ENCODE results near the gene RYR3.

Gene RYR3

DNA sequence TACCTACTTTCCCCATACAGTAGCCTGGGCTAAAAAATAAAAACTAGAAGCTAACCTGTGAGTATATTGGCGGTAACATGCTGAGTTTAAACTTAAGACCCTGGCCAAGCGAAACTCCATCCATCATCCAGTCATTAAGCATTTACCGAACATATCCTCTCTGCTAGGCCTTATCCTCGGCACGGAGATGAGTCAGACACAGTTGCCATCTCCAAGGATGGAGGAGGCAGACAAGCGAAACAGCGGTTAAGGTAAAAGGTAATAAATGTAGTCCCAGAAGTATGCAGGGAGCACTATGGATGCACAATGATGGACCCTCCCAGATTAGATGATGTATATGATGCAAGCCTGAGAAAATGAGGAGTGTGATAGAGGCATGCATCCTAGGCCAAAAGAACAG, 143.6 kb downstream of the RYR3 start:
- no peak for DNase-seq

DNA sequence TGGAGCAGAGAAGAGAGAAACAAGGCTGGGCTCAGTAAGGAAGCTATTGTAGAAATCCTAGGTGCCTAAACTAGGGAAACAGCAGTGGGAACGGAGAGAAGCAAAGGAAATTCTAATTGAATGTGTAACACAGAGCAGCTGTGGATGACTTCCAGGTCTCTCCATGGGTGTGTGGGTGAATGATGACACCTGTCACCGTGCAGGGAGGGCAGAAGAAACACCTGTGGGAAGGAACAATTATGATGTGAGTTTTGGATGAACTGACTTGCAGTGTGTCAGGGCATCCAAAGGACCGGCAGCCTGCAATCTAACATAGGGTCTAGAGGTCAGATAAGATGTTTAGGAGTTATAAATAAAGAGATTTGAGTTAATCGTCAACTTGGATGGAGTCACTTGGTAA, 144.2 kb downstream of the RYR3 start:
- no peak for DNase-seq

DNA sequence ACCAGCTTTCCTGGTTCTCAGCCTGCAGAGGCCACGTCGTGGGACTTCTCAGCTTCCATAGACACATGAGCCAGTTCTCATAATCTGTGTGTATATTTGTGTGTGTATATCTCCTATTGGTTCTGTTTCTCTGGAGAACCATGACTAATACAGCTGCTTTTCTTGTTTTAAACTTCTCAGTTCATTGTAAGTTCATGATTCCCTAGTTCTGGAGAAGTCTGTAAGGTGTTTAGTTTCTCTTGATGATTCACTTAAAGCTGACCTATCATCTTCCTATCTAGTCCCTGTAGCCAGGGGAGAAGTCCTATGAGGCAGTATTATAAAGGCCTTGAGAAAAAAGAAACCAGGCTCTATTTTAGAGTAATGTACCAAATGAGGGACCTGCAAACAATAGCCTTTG, 147.7 kb downstream of the RYR3 start:
- DNase-seq: no peak

DNA sequence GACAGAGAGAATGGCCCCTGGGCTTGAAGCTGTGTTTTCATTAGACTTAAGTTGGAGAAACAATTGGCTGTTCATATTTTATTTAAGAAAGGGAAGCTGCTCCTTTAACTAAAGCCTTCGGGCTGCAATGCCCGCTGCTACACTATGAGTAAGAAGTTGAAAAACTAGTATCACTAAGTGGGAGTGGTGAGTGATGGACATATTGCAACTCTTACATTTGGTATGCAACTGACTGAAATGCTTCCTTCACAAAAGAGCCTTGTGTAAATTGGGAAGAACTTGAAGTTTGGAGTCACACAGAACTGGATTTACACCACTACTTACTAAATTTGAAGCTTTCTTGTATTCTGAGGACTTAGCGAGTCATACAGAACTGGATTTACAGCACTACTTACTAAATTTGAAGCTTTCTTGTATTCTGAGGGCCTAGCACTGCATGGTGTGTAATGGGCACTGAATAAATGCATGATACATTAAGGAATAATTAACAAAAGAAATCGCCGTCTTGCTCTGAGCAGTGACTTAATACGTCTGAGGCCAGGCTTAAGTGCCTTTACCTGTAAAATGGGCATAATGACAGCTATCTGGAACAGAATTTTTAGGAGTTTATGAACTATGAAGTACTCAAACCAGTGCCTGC, 149.5 kb downstream of the RYR3 start:
- DNase-seq: no peak

DNA sequence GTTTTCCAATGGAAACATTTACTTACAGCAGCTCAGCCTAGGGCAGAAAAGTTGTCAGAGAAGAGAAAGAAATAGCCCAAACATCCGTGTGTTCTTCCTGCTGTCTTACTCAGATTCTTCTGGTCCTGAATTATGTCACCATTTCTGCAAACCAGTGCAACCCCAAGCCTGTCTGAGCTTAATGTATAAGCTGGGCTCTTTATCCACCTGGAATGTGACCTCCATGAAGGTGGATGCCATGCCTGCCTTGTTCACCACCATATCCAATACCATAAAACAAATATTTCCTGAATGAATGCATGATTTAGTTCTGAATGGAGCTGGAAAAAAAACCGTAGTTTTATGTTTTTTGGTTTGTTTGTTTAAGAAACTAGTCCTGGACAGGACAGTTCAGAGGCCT, 150.9 kb downstream of the RYR3 start:
- DNase-seq: no peak

DNA sequence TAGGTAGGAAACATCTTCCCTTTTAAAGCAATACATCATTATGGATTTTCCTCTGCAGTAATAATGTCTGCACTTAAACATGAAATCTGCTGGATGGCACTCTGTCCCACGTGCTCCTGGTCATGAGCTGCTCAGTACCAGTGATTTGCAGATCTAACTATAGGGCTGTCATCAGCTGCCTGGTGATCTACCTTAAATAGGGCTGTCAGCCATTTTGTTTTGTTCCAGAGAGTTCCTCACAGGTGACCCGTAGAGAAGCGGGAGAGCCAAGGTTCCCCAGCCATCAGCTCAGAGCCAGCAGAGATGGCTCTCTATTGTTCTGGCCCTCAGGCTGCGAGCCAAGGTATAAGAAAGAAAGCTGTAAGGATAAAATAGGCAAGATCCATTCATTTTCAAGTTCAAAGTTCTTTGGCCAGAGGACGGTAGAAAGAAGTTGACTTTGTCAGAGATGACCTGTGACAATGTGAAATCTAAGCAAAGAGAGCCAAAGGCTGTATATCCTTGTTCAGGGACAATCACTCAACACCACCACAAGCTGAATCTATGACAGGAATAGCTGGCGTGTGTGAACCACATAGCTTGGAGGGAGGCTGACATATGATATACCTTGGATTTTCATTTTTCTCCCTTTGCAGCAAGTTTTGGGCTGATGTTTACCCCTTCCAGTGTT, 156.5 kb downstream of the RYR3 start:
- DNase-seq: no peak

DNA sequence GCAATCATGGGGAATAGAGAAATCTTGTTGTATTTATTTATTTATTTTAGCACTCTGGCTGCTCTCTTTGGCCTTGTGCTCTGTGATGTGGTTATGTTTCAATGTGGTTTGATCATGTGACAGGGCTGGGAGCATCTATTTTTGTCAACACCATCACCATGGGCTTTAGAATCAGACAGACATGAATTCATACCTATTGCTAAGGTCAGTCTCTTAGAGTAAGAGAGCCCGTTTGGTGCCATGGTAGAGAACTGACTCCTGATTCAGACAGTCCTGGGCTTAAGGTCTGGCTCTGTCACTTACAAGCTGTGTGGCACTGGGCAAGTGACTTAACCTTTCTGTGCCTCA, 157.0 kb downstream of the RYR3 start:
- DNase-seq: no peak

DNA sequence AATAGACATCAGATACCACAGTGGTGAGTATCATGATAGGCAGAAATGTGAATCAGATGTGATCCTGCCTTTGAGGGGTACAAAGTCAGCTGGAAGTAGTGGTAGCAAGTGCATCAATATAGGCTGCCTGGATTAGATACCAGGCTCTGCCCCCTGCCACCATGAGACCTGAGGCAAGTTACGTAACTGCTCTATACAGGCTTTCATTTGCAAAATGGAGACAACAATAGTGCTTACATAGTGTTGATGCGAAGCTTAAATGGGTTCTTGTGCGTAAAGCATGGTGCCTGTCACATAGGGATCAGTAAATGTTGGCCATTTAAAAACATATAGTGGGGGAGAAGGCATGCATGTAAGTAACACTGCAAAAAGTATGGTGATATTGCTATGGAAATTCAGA, 158.0 kb downstream of the RYR3 start:
- no peak for DNase-seq

DNA sequence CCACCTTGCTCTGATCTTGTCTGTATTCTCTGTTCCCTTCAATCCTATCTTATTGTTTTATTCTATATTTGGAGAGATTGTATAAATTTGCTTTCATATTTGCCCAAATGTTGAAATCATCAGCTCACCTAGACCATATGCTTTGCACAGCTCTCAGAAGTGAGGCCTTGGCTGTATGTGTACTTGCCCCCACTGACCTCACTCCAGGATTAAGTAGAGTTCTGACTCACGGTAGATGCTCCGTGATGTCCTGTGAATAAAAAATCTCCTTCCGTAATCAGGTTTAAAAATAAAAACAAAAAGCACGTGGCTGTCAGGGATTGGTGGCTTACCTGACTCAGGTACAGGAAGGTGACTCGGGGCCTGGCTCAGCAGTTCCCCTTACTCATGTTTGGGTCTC, 162.2 kb downstream of the RYR3 start:
- no peak for DNase-seq

DNA sequence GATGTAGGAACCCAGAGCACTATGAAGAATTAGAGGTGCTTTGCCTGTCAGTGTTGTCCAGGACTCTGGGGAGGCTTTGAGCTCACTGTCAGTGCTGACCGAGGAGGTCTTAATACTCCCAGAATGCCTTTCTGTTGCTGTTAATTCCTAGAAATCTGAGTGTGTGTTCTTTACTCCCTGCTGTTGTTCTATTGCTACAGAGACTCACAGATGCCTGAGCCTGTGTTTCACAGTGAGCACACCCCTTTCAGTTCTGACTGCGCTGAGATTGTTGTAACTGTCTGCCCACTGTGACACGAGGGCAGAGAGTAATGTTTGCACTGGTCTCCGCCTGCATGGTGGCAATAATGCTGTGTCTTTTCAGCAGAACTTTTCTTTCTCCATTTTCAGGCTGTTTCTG, 162.9 kb downstream of the RYR3 start:
- no peak for DNase-seq

DNA sequence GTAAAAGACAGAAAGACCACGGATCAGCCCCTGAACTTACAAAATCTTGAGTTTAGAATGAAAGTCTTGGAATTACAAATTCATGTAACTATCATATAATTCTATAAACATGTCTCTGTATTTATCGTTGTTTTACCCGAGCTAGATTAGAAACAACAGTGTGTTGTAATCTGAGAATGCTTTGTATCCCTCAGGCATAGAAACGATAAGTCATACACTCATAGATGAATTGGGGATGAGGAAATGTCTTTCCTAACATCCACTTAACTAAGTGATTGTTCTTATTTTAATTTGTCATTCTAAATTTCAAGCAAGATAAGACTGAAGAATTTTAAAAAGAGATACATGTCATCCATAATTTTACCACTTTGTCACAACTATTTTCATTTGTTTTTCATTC, 165.3 kb downstream of the RYR3 start:
- DNase-seq: no peak

DNA sequence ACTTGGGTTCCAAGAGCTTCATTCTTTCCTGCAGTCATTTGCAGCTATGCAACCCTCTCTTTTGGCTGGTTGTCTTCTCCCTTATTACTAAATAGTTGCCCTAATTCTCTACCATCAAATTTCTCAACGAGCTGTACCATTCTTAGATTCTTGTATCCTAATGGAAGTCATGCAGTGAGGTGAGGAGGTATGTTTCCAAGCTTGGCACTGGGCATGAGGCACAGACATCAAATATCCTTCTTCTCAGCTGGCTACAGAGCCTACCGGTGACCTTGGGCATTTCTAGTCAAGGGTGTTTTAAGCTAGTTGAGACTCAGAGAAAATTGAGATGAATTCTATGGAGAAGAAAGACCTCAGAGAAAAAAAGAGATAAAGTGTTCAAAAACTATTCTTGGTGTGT, 166.1 kb downstream of the RYR3 start:
- no peak for DNase-seq

DNA sequence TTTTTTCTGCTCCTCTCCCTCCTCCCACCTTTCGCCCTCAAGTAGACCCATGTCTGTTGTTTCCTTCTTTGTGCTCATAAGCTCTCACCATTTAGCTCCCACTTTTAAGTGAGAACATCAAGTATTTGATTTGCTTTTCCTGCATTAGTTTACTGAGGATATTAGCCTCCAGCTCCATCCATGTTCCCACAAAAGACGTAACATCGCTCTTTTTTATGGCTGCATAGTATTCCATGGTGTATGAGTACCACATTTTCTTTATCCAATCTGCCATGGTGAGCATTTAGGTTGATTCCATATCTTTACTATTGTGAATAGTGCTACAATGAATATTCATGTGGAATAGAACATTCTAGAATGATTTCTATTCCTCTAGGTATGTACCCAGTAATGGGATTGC, 178.6 kb downstream of the RYR3 start:
- DNase-seq: no peak

DNA sequence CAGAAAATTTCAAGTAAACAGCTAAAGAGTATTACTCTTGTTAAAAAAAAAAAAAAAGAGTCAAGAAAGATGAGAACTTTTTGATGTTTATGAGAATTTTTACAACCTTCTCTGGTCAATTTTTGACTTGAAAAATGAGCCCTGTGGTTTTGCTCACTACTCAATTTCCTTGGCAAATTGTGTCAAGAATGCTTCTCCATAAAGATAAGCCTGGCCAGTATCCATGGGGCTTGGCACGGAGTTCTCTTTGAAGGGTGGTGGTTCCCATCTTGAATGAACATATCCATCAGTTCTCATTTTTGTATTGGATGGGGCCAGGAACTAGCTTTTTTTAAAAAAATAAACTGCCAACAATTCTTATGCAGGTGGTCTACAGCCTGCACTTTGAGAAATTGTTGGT, 179.9 kb downstream of the RYR3 start:
- DNase-seq: no peak

DNA sequence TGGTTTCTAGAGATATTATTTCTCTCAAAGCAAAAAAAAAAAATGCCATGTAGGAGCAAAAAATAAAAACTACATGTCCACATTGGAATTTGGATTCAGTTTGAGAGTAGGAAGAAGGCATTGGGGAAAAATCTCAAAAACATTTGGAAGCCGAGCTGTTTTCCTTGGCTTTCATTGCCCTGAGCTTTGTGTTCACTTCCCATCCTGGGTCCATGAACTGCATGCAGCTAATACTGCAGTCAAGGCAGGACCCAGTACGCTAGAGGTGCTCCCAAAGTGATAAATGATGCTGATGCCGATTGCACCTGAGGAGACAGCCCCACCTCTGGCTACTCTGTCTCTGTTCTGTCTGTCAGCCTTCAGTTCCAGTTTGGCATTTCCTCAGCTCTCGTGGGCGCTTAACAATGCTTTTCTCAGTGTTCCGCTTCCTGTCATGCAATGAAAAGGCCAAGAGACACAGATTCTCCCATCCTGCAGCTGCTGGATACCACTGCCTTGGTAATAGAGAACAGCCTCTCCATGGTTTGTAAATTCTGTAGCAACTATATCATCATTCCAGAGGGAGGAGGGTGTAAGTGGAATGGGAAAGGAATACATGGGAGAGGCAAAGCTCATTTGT, 181.8 kb downstream of the RYR3 start:
- no peak for DNase-seq

DNA sequence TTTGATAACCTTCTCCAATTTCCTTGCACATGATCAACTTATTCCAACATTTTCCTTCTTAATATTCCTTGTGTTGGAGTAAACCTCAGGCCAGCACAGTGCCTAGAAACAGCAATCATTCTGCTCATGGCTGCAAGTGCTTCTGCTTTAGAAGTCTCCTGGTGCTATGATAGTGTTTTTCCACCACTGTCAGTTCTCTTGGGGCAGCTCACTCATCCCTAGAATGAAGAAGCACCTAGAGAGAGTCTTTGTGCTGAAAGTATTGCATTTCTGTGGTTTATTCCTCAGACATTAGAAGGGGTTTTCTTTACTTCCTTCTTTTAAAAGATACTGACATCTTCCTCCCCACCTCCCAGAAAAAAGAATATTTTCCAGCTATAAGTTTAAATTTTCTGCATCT, 183.5 kb downstream of the RYR3 start:
- DNase-seq: no peak

DNA sequence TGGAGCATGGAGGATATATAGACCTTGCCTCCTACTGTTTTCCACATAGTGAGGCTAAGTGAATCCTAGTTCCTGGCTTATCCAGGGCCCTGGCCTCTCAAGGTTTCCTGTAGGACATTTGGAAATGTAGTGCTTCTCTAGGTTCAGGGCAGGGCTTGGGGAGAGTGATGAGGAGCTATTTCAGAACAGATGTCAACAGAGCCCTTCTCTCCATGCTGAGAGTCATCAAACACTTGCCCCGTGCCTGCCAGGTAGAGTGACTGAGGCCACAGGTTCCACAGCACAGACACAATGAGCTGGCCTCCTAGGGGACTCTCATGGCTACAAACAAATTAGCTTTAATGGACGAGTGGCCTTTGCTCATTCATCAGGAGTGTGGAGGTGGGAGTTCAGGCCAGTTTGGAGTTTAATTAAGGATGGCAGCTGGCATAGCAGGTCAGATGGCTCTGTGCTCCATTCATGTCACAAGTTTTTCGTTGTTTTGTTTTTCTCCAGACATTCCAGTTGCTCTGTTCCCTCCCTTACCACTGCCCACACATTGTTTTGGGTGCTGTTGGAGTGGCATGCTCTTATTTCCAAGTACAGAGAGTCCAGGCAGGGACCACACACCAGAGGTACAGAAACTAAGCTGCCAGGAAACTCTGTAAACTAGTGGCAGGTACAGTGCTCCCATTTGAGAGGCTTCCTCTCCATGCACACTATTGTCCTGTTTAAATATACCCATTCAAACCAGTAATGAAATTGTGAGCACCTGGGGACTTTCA, 189.8 kb downstream of the RYR3 start:
- no peak for DNase-seq

DNA sequence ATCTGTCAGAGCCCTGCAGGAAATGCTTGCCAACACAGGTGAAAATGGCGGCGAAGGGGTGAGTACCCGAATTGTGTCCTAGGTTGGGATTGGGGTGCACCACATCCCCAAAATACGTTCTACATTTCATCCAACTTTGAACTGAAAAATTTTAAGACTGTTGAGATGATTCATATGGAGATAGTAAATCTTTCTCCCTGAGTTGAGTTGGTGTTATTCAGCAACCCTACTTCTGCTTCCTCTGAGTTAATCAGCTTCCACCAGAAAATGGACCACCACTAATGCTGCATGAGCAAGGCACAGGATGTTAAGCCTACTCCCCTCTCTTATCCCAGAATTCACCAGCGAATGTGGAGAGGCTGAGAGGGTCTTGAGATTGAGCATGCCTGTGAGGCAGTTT, 192.9 kb downstream of the RYR3 start:
- DNase-seq: no peak

DNA sequence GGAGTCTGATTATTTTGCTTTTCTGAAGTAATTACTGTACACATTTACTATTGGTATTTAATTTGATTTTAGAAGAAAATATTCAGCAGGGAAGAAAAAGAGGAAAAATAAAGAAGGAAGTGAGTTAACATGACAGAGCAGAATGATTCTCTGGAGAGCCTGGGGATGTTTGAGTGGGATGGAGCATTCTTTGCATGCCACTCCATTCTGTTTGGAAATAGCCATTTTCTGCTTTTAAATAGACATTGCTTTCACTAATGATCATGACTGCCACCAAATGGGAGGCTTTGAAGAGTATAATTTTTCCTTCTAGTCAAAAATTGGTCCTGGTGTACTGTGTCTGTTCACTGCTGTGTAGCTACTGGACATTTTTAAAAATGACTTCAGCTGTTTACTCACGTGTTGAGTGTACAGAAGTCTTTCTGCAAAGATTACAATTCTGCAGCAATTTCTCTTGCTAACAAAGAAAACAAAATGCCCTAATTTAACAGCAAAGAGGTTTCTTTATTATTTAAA, 196.1 kb downstream of the RYR3 start:
- no peak for DNase-seq

DNA sequence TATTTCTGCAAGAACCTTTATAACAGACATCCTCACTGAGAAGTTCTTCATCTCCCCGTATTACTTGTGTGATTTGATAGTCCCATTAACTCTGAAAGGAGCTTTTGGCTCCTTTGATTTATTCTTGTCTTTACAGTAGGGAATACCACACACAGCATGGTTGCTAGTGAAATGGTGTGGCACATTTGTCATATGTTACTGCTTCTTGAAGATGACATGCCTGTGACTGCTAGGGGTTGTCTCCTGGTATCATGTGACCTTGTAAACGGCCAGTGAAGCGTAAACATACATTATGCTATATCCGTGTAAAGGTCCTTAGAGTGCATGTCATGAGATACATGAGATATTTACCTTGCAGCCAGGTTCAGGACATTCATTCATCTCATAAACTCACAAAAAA, 197.9 kb downstream of the RYR3 start:
- DNase-seq: no peak

DNA sequence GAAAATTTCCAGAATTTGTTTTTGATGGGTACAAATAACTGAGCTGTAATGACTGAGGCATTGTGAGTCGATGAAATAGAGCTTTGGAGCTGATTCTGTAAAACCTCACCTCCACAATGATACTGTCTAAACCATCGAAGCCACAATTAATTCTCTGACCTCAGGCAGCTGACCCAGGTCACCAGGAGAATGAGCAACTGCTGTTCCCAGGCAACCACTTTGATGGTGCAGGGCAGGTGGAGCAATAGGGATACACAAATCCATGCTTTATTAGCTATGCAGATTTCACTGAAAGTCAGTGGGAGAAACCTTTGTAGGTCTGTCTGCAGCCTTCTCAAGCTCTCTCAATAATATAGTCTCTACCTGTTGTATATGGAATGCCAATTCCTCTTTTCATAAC, 204.4 kb downstream of the RYR3 start:
- DNase-seq: no peak

DNA sequence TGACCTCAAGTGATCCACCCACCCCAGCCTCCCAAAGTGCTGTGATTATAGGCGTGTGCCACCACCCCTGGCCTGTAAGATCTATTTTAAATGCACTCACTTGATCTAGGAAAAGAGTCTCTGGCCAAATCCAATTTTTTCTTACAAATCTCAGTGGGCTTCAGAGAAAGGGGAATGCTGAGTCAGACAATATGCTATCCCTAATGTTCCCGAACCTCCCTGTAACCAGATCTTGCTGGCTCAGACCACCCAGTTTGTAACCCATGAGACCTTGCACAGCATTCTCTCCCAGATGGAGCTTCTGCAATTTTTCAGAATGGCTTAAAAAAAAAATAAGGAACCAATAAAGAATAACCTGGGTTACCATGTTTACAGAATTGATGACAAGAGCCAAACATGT, 205.8 kb downstream of the RYR3 start:
- DNase-seq: no peak

DNA sequence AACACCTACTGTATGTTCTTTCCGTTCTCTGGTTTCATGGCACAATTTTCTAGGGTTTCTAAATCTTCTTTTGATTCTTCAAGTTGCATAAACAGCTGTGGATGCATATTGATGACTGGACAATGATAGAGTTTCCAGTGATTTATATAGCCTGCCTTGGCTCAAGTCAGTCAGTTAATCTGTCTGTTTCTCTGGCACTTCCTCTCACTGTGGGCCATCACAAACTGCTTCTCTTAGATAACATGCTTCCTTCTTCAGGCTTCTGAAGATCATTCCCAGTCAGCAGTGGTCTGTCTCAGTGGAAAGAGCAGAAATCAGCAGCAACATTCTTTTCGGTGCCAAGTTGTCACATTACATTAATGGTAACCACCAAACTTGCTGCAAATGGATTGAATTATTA, 207.2 kb downstream of the RYR3 start:
- DNase-seq: no peak

DNA sequence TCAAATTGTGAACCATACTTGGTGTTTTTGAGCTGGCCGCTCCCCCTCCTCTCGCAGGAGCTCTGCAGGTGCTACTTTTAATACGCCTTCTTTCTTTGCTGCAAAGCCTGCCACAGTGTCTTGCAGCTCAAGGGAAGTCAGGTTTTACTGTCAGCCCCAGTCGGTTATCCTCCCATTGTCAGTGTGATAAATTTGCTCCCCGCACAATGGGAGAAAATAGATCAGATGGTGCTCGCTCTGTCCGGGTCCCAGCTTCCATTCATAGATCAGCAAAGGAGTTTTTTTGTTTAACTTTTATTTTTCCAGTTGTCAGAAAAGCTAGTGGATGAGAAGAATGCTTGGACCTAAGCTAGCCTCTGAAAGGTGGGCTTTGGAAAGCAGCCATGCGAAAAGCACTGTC, 207.7 kb downstream of the RYR3 start:
- no peak for DNase-seq
